Endothelial cell of umbilical vein (primary cell): ENCODE results near the gene RNLS. TPM values are rescaled to one million over a fixed set of nuclear protein-coding genes. Genes with fewer than 3 reads are reported as not detected.
A peak's percentile ranks its signal among the peaks of the same experiment; 100 is the strongest.

Experiments
- BruUV-seq: library from RNA; stranded (reverse); fragments of 400-500 nt; replicated peaks from 2 replicates; lab custom pipeline; 2021; lab: Mats Ljungman, UMichigan
- CTCF ChIA-PET: fragments of 300-600, 350-600 bp; sonication (Branson Sonifier 250); formaldehyde crosslinking; loops from one replicate; lab custom pipeline; 2021; ENCODE audit warnings: antibody characterized with exemption, inconsistent platforms; lab: Charles Lee
- POLR2A ChIA-PET: fragments of 300-600, 350-600 bp; sonication (Branson Sonifier 250); formaldehyde crosslinking; loops from one replicate; lab custom pipeline; 2021; ENCODE audit warnings: antibody characterized with exemption, inconsistent platforms; lab: Charles Lee
- DNase-seq: peaks from one replicate; pipeline ENCODE4 v3.0.0-alpha.2; 2011; ENCODE audit warnings: low read depth, low spot score
- FAIRE-seq: peaks from 2 replicates; lab custom pipeline; 2011; peaks lifted over from hg19 to GRCh38; lab: Jason Lieb, UNC
- H2AFZ ChIP-seq: 2 replicates; pipeline ENCODE4 v1.6.0; 2012; ENCODE audit warnings: low read depth, low read length, control low read depth, inconsistent platforms
- H3K27ac ChIP-seq: 2 replicates; pipeline ENCODE4 v1.5.1; 2011; ENCODE audit warnings: low read depth, mild to moderate bottlenecking, control low read depth, low read length, moderate library complexity; ENCODE audit not compliant: insufficient read depth
- H3K27me3 ChIP-seq, 2 experiments: 2 replicates each; pipeline versions ENCODE4 v1.6.0 to v1.6.1; 2011; ENCODE audit warnings: low read length in 2 of 2, mixed read lengths in 1 of 2; ENCODE audit not compliant: control insufficient read depth in 2 of 2, insufficient read depth in 2 of 2
- H3K36me3 ChIP-seq, 2 experiments: 2 replicates in 1 of 2; 3 replicates in 1 of 2; pipeline ENCODE4 v1.5.1; 2011; ENCODE audit warnings: low read length in 2 of 2, mild to moderate bottlenecking in 1 of 2, moderate library complexity in 1 of 2; ENCODE audit not compliant: control insufficient read depth in 2 of 2, insufficient read depth in 2 of 2; ENCODE audit errors: extremely low read depth in 1 of 2
- H3K4me1 ChIP-seq: 3 replicates; pipeline ENCODE4 v1.5.1; 2011; ENCODE audit warnings: mild to moderate bottlenecking, low read length; ENCODE audit not compliant: control insufficient read depth, insufficient read depth; ENCODE audit errors: extremely low read depth
- H3K4me2 ChIP-seq: 2 replicates; pipeline ENCODE4 v1.6.1; 2011; ENCODE audit warnings: low read length, control low read depth, mixed read lengths; ENCODE audit not compliant: insufficient read depth
- H3K4me3 ChIP-seq, 3 experiments: fragments of 200-600 bp in 1 of 3; sonication (generic), shearing (Covaris generic) in 1 of 3; replicated peaks in 1 of 3; 2 replicates each; pipeline ENCODE4 v1.5.1; 2011 to 2016; ENCODE audit warnings: control low read depth in 3 of 3, low read length in 3 of 3, mild to moderate bottlenecking in 2 of 3, inconsistent platforms in 1 of 3, low read depth in 1 of 3, moderate library complexity in 1 of 3; ENCODE audit not compliant: insufficient read depth in 1 of 3
- H3K79me2 ChIP-seq: 2 replicates; pipeline ENCODE4 v1.6.0; 2012; ENCODE audit warnings: low read length, inconsistent platforms; ENCODE audit not compliant: control insufficient read depth, insufficient read depth
- H3K9ac ChIP-seq: replicated peaks from 2 replicates; pipeline ENCODE3; 2011; ENCODE audit warnings: low read length, control low read depth; ENCODE audit not compliant: insufficient read depth; ENCODE audit errors: extremely low read depth
- H3K9me1 ChIP-seq: replicated peaks from 3 replicates; pipeline ENCODE4 v1.6.0; 2011; ENCODE audit warnings: mild to moderate bottlenecking, low read length; ENCODE audit not compliant: control insufficient read depth, insufficient read depth; ENCODE audit errors: extremely low read depth
- H3K9me3 ChIP-seq: replicated peaks from 2 replicates; pipeline ENCODE4 v1.5.1; 2012; ENCODE audit warnings: low read length, inconsistent platforms; ENCODE audit not compliant: control insufficient read depth, insufficient read depth
- H4K20me1 ChIP-seq: replicated peaks from 2 replicates; pipeline ENCODE3; 2011; ENCODE audit warnings: mild to moderate bottlenecking, low read length; ENCODE audit not compliant: control insufficient read depth, insufficient read depth; ENCODE audit errors: extremely low read depth
- EZH2 ChIP-seq: IDR thresholded peaks from 2 replicates; pipeline ENCODE4 v1.6.1; 2012; ENCODE audit warnings: borderline replicate concordance, low read depth, mild to moderate bottlenecking, moderate library complexity, low read length, inconsistent platforms; ENCODE audit not compliant: severe bottlenecking
- FOS ChIP-seq: IDR thresholded peaks from 2 replicates; pipeline ENCODE4 v1.6.1; 2011; ENCODE audit warnings: mild to moderate bottlenecking, low read length, moderate library complexity, borderline replicate concordance; ENCODE audit not compliant: insufficient read depth
- GATA2 ChIP-seq: IDR thresholded peaks from 2 replicates; pipeline ENCODE4 v1.7.0; 2011; ENCODE audit warnings: low read depth, mild to moderate bottlenecking, moderate library complexity, mixed read lengths, low read length; ENCODE audit not compliant: insufficient read length, insufficient read depth
- JUN ChIP-seq: IDR thresholded peaks from 2 replicates; pipeline ENCODE4 v1.6.1; 2011; ENCODE audit warnings: borderline replicate concordance, low read depth; ENCODE audit not compliant: insufficient read length, insufficient read depth
- MYC ChIP-seq: IDR thresholded peaks from one replicate; pipeline ENCODE4 v1.6.1; 2011; ENCODE audit warnings: mild to moderate bottlenecking, low read depth, low read length
- POLR2AphosphoS5 ChIP-seq: IDR thresholded peaks from 2 replicates; pipeline ENCODE4 v1.6.1; 2012; ENCODE audit warnings: low read depth, mild to moderate bottlenecking, control low read depth, low read length, moderate library complexity; ENCODE audit not compliant: insufficient read depth
- dilution Hi-C: fragments of 300-500 bp; cut with MboI; formaldehyde crosslinking; loops from one replicate; pipeline ENCODE4 v1.15.0; 2019; ENCODE audit warnings: low sequenced_read_pairs; ENCODE audit not compliant: extremely low pct_ligation_motif_present
- intact Hi-C: fragments of 100-400 bp; cut with micrococcal nuclease; formaldehyde crosslinking; loops from one replicate; pipeline ENCODE4 v1.10.0; 2022
- polyA plus RNA-seq, 4 experiments: library from polyadenylated mRNA; depleted of rRNA in 3 of 4; stranded (reverse) in 3 of 4; unstranded in 1 of 4; fragments of >200 nt; gene quantifications; 2 replicates each; pipeline versions ENCODE4 v1.2.1 to v1.2.3, GENCODE V29; 2011 to 2012; ENCODE audit warnings: missing spikeins in 1 of 4
- total RNA-seq: library from RNA; stranded (reverse); gene quantifications from 2 replicates; pipeline ENCODE4 v1.2.3, GENCODE V29; 2021
- TF ChIP-seq, protein P1 (sequence below), 2 donors: IDR thresholded peaks; 1 replicate in 1 of 2; 2 replicates in 1 of 2; pipeline ENCODE4 v1.5.1; 2011; ENCODE audit warnings: low read length in 2 of 2, mild to moderate bottlenecking in 2 of 2, moderate library complexity in 2 of 2, control low read depth in 1 of 2, inconsistent platforms in 1 of 2, low read depth in 1 of 2; ENCODE audit not compliant: insufficient read depth in 1 of 2; ENCODE audit errors: extremely low read depth in 1 of 2

Gene RNLS
- total and polyA plus RNA-seq, 2 donors (not counting 3 experiments of a cell fraction or from before 2014, with no cell fraction given) = 2.5 to 4.6 TPM

DNA sequence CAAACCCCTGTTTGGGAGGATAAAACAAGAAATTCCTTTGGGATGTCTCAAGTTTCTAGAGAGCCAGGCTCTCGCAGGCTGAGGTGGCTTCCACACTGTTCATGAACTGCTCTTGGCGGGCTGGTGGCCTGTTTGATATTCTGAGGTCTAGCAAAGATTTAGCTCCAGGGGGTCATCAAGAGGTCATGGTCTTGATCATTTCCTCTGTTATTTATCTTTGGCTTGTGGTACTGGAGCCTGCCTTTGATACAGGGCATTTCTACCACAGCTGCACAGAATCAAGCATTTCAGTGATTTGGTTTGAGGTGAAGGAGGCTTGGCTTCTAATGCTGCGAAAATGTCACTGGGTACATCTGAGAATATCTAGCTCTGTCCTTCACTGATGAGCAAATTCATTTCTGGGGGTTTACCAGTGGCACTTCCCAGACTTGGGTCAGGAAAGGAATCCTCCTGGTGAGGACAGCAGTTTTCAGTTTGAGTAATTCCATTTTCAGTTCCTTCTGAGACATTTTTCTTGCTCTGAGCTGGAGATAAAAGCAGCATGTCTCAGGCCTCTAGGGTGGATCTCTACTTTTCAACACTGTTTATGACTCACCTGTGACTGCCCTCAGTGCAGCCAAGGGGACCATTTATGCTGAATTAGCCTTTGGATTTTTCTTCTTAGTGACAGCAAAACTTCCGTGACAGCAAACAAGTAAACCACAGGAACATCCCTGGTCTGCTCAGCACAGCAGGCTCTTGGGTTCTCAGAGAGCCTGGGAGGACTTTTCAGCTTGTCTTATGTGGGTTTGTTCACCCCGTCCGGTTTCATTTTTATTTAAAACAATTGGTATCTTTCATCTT is 312.0 kb downstream of the RNLS start:
- Histone ChIP-seq H3K79me2 (no peaks in the 10 kb centered on the region), H3K9ac (no peak overlapping the region), H3K27ac (no peak overlapping the region), H3K27me3 (peaks cover 0 to 2% of the 10 kb centered on the region in 2 experiments), H3K9me3 (no peaks in the 10 kb centered on the region), H3K9me1 (no peaks in the 10 kb centered on the region), H3K36me3 (no peaks in the 10 kb centered on the region), H3K4me2 (no peak overlapping the region), H4K20me1 (no peaks in the 10 kb centered on the region), H2AFZ (peak overlapping the region; percentile 24), H3K4me3 (no peak overlapping the region), H3K4me1 (peaks cover 5% of the 10 kb centered on the region)
- TF ChIP-seq GATA2 (no peak), POLR2AphosphoS5 (no peak), FOS (no peak), MYC (no peak), EZH2 (no peak), JUN (no peak)
- TF ChIP-seq, protein P1, sequence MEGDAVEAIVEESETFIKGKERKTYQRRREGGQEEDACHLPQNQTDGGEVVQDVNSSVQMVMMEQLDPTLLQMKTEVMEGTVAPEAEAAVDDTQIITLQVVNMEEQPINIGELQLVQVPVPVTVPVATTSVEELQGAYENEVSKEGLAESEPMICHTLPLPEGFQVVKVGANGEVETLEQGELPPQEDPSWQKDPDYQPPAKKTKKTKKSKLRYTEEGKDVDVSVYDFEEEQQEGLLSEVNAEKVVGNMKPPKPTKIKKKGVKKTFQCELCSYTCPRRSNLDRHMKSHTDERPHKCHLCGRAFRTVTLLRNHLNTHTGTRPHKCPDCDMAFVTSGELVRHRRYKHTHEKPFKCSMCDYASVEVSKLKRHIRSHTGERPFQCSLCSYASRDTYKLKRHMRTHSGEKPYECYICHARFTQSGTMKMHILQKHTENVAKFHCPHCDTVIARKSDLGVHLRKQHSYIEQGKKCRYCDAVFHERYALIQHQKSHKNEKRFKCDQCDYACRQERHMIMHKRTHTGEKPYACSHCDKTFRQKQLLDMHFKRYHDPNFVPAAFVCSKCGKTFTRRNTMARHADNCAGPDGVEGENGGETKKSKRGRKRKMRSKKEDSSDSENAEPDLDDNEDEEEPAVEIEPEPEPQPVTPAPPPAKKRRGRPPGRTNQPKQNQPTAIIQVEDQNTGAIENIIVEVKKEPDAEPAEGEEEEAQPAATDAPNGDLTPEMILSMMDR (IDR thresholded peaks at IDR 0.05; ENCODE audit: extremely low read depth in 1 of 2, insufficient read depth in 1 of 2, low read depth in 1 of 2, low read length in 2 of 2) = no peak
- DNase-seq = no peak
- BruUV-seq = no TSS peak
- dilution Hi-C loops (no loop called here), intact Hi-C loops (no loop called here)
- ChIA-PET POLR2A (no interaction called here), CTCF (no interaction called here)
- FAIRE-seq = peak; percentile 60
